Gastrocnemius medialis (tissue), 4 donors: ENCODE results near the gene GCKR.

Experiments used
- CTCF ChIP-seq, 5 experiments: fragments of 450-650 bp in 3 of 5; fragments of 200-600 bp in 2 of 5; sonication (generic) in 2 of 5; IDR thresholded peaks in 4 of 5; conservative IDR thresholded peaks in 1 of 5; 1 replicate in 4 of 5; 2 replicates in 1 of 5; pipeline ENCODE4 v1.5.1; 2016 to 2019; ENCODE audit warnings: antibody characterized with exemption in 5 of 5, mild to moderate bottlenecking in 3 of 5, moderate library complexity in 3 of 5
- POLR2A ChIP-seq, 2 donors: fragments of 450-650 bp; IDR thresholded peaks; one replicate each; pipeline ENCODE4 v1.6.1; 2017; ENCODE audit warnings: antibody characterized with exemption in 2 of 2, mild to moderate bottlenecking in 2 of 2, moderate library complexity in 2 of 2

- TF ChIP-seq CTCF (IDR thresholded peaks at IDR 0.05 in 4 of 5, conservative IDR thresholded peaks at IDR 0.05 in 1 of 5), result no peak
- TF ChIP-seq POLR2A (IDR thresholded peaks at IDR 0.05), result no peak
Observed at GRCh38 chr2:27495840-27496356, 741 bp upstream of the GCKR start.
